Cardiac muscle cell (in vitro differentiated cells and primary cell): Measurements from ENCODE around the gene EIF3A. TPM values are rescaled to one million over a fixed set of nuclear protein-coding genes. Genes with fewer than 3 reads are reported as not detected.
"Not testable (repeated sequence)": the region's sequence is repeated elsewhere in the genome, so short reads cannot be mapped to it uniquely, and the experiment has no call there.

ENCODE experiments used
- DNase-seq, 2 donors: peaks; one replicate each; pipeline versions ENCODE4 v3.0.0 to v3.0.0-alpha.2; 2010 to 2017; ENCODE audit warnings: low read depth in 1 of 2, low spot score in 1 of 2
- H3K27ac ChIP-seq: fragments of 200-600 bp; sonication (generic); 2 replicates; pipeline ENCODE4 v1.5.1; 2016
- H3K27me3 ChIP-seq: fragments of 200-600 bp; sonication (generic); 2 replicates; pipeline ENCODE4 v1.6.0; 2016; ENCODE audit warnings: control low read depth
- H3K36me3 ChIP-seq: fragments of 200-600 bp; sonication (generic); 2 replicates; pipeline ENCODE4 v1.5.1; 2016; ENCODE audit warnings: control low read depth
- H3K4me1 ChIP-seq: fragments of 200-600 bp; sonication (generic); 2 replicates; pipeline ENCODE4 v1.8.1; 2017; ENCODE audit warnings: low read depth, mild to moderate bottlenecking, mixed run types
- H3K4me3 ChIP-seq: fragments of 200-600 bp; sonication (generic); 2 replicates; pipeline ENCODE4 v1.5.1; 2016; ENCODE audit warnings: mild to moderate bottlenecking
- H3K9me3 ChIP-seq: fragments of 200-600 bp; sonication (generic); 2 replicates; pipeline ENCODE4 v1.5.1; 2017; ENCODE audit warnings: low read depth, mild to moderate bottlenecking, control low read depth
- CTCF ChIP-seq: IDR thresholded peaks from 2 replicates; pipeline ENCODE4 v1.5.1; 2012; ENCODE audit warnings: low read depth, mild to moderate bottlenecking, low read length
- polyA plus RNA-seq: library from polyadenylated mRNA; unstranded; fragments of >200 nt; fragmentation: Nextera tagmentation; extraction: Ambion mirVana; gene quantifications from 2 replicates; pipeline ENCODE4 v1.2.1, GENCODE V29; 2016
- total RNA-seq: library from RNA; depleted of rRNA; stranded (reverse); fragments of >200 nt; gene quantifications from 2 replicates; pipeline ENCODE4 v1.2.3, GENCODE V29; 2016

The EIF3A gene
- total and polyA plus RNA-seq, 2 experiments from 2014 or later, result 56.7 to 140 TPM

- TF ChIP-seq CTCF, result no peak
- H3K4me1 ChIP-seq, result no peaks in the 10 kb centered on the region
- H3K9me3 ChIP-seq, result no peaks in the 10 kb centered on the region
- no peak overlapping the region for H3K27ac ChIP-seq
- no peak overlapping the region for H3K4me3 ChIP-seq
- no peak for DNase-seq
- H3K36me3 ChIP-seq, result peaks cover 7% of the 10 kb centered on the region
- H3K27me3 ChIP-seq, result no peaks in the 10 kb centered on the region
These were observed 22.8 kb upstream of the EIF3A start for GRCh38 chr10:119103241-119103902.

GRCh38 chr10:119101366-119102098, 20.9 kb upstream of the EIF3A start:
- Histone ChIP-seq H3K4me3 (no peak overlapping the region), H3K36me3 (no peaks in the 10 kb centered on the region), H3K4me1 (no peaks in the 10 kb centered on the region), H3K27ac (no peak overlapping the region), H3K9me3 (no peaks in the 10 kb centered on the region), H3K27me3 (no peaks in the 10 kb centered on the region)
- TF ChIP-seq CTCF, result no peak
- no peak for DNase-seq

GRCh38 chr10:119100434-119101238, 20.0 kb upstream of the EIF3A start:
- H3K36me3 ChIP-seq, result no peaks in the 10 kb centered on the region
- no peaks in the 10 kb centered on the region for H3K4me1 ChIP-seq
- H3K9me3 ChIP-seq, result no peaks in the 10 kb centered on the region
- no peak overlapping the region for H3K27ac ChIP-seq
- no peak for DNase-seq
- H3K27me3 ChIP-seq, result no peaks in the 10 kb centered on the region
- TF ChIP-seq CTCF, result no peak
- H3K4me3 ChIP-seq, result no peak overlapping the region

GRCh38 chr10:119098576-119098975, 18.0 kb upstream of the EIF3A start:
- no peak for TF ChIP-seq CTCF
- Histone ChIP-seq H3K4me1 (no peaks in the 10 kb centered on the region), H3K9me3 (no peaks in the 10 kb centered on the region), H3K27ac (no peak overlapping the region), H3K4me3 (no peak overlapping the region), H3K36me3 (no peaks in the 10 kb centered on the region), H3K27me3 (no peaks in the 10 kb centered on the region)
- DNase-seq, result no peak

- DNase-seq, H3K36me3 ChIP-seq, H3K27ac ChIP-seq, H3K27me3 ChIP-seq, H3K4me1 ChIP-seq, H3K4me3 ChIP-seq, H3K9me3 ChIP-seq: not testable (repeated sequence)
These were observed 16.2 kb upstream of the EIF3A start for GRCh38 chr10:119096641-119097415.
